Measurements from ENCODE around the gene TP63.

The TP63 gene

GRCh38 chr3:189687475-189687874, 56.3 kb downstream of the TP63 start:
- H4K20me1 ChIP-seq (ENCODE audit: insufficient read depth, low read length): no peaks in the 10 kb centered on the region
- H3K9me3 ChIP-seq (ENCODE audit: low read length): no peaks in the 10 kb centered on the region
- no peaks in the 10 kb centered on the region for H3K9me2 ChIP-seq (ENCODE audit: low read depth, low read length)
- H3K79me2 ChIP-seq (ENCODE audit: insufficient read depth, low read length): no peaks in the 10 kb centered on the region
- no peak overlapping the region for H3K27ac ChIP-seq (ENCODE audit: low read depth, low read length, poor library complexity, severe bottlenecking)
- H3K4me3 ChIP-seq (ENCODE audit: low read depth, low read length, poor library complexity, severe bottlenecking): no peak overlapping the region
- no peak for TF ChIP-seq CTCF (IDR thresholded peaks at IDR 0.05; ENCODE audit: low read length)
- no peak for TF ChIP-seq EZH2 (IDR thresholded peaks at IDR 0.05; ENCODE audit: borderline replicate concordance, low read length)
- no peaks in the 10 kb centered on the region for H3F3A ChIP-seq (ENCODE audit: insufficient read depth, low read length)
- peaks cover 13% of the 10 kb centered on the region for H3K4me1 ChIP-seq (ENCODE audit: insufficient read depth, low read length, severe bottlenecking)
- H3K36me3 ChIP-seq (ENCODE audit: insufficient read depth, low read length): no peaks in the 10 kb centered on the region
- no peaks in the 10 kb centered on the region for H3K27me3 ChIP-seq (ENCODE audit: insufficient read depth, low read length)
- no peak overlapping the region for H2AFZ ChIP-seq (ENCODE audit: low read length)
- H3K9ac ChIP-seq (ENCODE audit: low read length): no peak overlapping the region
- H3K4me2 ChIP-seq (ENCODE audit: low read length): no peak overlapping the region

- no peak overlapping the region for H2AFZ ChIP-seq (ENCODE audit: low read length)
- peaks cover 13% of the 10 kb centered on the region for H3K4me1 ChIP-seq (ENCODE audit: insufficient read depth, low read length, severe bottlenecking)
These were observed 57.1 kb downstream of the TP63 start for GRCh38 chr3:189688262-189688661.

GRCh38 chr3:189689625-189690024, 58.4 kb downstream of the TP63 start:
- no peak overlapping the region for H3K4me3 ChIP-seq (ENCODE audit: low read depth, low read length, poor library complexity, severe bottlenecking)
- H3F3A ChIP-seq (ENCODE audit: insufficient read depth, low read length): no peaks in the 10 kb centered on the region
- no peak overlapping the region for H3K27ac ChIP-seq (ENCODE audit: low read depth, low read length, poor library complexity, severe bottlenecking)
- H3K27me3 ChIP-seq (ENCODE audit: insufficient read depth, low read length): no peaks in the 10 kb centered on the region
- no peak for TF ChIP-seq EZH2 (IDR thresholded peaks at IDR 0.05; ENCODE audit: borderline replicate concordance, low read length)
- no peak for TF ChIP-seq CTCF (IDR thresholded peaks at IDR 0.05; ENCODE audit: low read length)
- peaks cover 13% of the 10 kb centered on the region for H3K4me1 ChIP-seq (ENCODE audit: insufficient read depth, low read length, severe bottlenecking)
- no peaks in the 10 kb centered on the region for H3K9me2 ChIP-seq (ENCODE audit: low read depth, low read length)
- no peaks in the 10 kb centered on the region for H3K9me3 ChIP-seq (ENCODE audit: low read length)
- no peak overlapping the region for H3K9ac ChIP-seq (ENCODE audit: low read length)
- no peaks in the 10 kb centered on the region for H3K36me3 ChIP-seq (ENCODE audit: insufficient read depth, low read length)
- H3K4me2 ChIP-seq (ENCODE audit: low read length): no peak overlapping the region
- no peak overlapping the region for H2AFZ ChIP-seq (ENCODE audit: low read length)
- H3K79me2 ChIP-seq (ENCODE audit: insufficient read depth, low read length): no peaks in the 10 kb centered on the region
- no peaks in the 10 kb centered on the region for H4K20me1 ChIP-seq (ENCODE audit: insufficient read depth, low read length)

More at GRCh38 chr3:189688262-189688661, 57.1 kb downstream of the TP63 start:
- no peaks in the 10 kb centered on the region for H3K79me2 ChIP-seq (ENCODE audit: insufficient read depth, low read length)
- H3K27me3 ChIP-seq (ENCODE audit: insufficient read depth, low read length): no peaks in the 10 kb centered on the region
- no peaks in the 10 kb centered on the region for H4K20me1 ChIP-seq (ENCODE audit: insufficient read depth, low read length)
- H3K4me3 ChIP-seq (ENCODE audit: low read depth, low read length, poor library complexity, severe bottlenecking): no peak overlapping the region
- TF ChIP-seq EZH2 (IDR thresholded peaks at IDR 0.05; ENCODE audit: borderline replicate concordance, low read length): no peak
- TF ChIP-seq CTCF (IDR thresholded peaks at IDR 0.05; ENCODE audit: low read length): no peak
- H3F3A ChIP-seq (ENCODE audit: insufficient read depth, low read length): no peaks in the 10 kb centered on the region
- no peak overlapping the region for H3K27ac ChIP-seq (ENCODE audit: low read depth, low read length, poor library complexity, severe bottlenecking)
- H3K9me2 ChIP-seq (ENCODE audit: low read depth, low read length): no peaks in the 10 kb centered on the region
- no peak overlapping the region for H3K9ac ChIP-seq (ENCODE audit: low read length)
- H3K4me2 ChIP-seq (ENCODE audit: low read length): no peak overlapping the region
- H3K36me3 ChIP-seq (ENCODE audit: insufficient read depth, low read length): no peaks in the 10 kb centered on the region
- H3K9me3 ChIP-seq (ENCODE audit: low read length): no peaks in the 10 kb centered on the region
